T-helper 2 cell (primary cell): ENCODE data around the gene TBC1D32.
"Not testable (repeated sequence)": the region's sequence is repeated elsewhere in the genome, so short reads cannot be mapped to it uniquely, and the experiment has no call there.

Experiments
- DNase-seq, 5 experiments: peaks; one replicate each; pipeline versions ENCODE4 v3.0.0 to v3.0.0-alpha.2; 2012 to 2022

Gene TBC1D32

GRCh38 chr6:121330516-121330915 is 3.8 kb downstream of the TBC1D32 start:
- no peak for DNase-seq

- peak in 1 of 5 experiments; percentile 60 for DNase-seq
Observed at GRCh38 chr6:121321282-121321681, 13.0 kb downstream of the TBC1D32 start.

GRCh38 chr6:121319603-121320002 is 14.7 kb downstream of the TBC1D32 start:
- no peak for DNase-seq

- DNase-seq, result no peak
Observed at GRCh38 chr6:121319112-121319553, 15.1 kb downstream of the TBC1D32 start.

GRCh38 chr6:121314381-121315112 is 19.7 kb downstream of the TBC1D32 start:
- no peak for DNase-seq

- not testable (repeated sequence) for DNase-seq
Observed at GRCh38 chr6:121311814-121312213, 22.5 kb downstream of the TBC1D32 start.

- DNase-seq, result no peak
Observed at GRCh38 chr6:121310495-121310894, 23.8 kb downstream of the TBC1D32 start.

GRCh38 chr6:121309768-121310469 is 24.4 kb downstream of the TBC1D32 start:
- no peak for DNase-seq

- peak in 1 of 5 experiments; percentile 45 for DNase-seq
Observed at GRCh38 chr6:121305957-121306607, 28.2 kb downstream of the TBC1D32 start.

GRCh38 chr6:121302882-121303281 is 31.4 kb downstream of the TBC1D32 start:
- DNase-seq, result peak in 1 of 5 experiments; percentile 26

- DNase-seq, result not testable (repeated sequence)
Observed at GRCh38 chr6:121301156-121301555, 33.1 kb downstream of the TBC1D32 start.

- peak in 1 of 5 experiments; percentile 36 for DNase-seq
Observed at GRCh38 chr6:121297694-121298093, 36.6 kb downstream of the TBC1D32 start.

GRCh38 chr6:121285041-121285440 is 49.2 kb downstream of the TBC1D32 start:
- DNase-seq, result no peak

- DNase-seq, result no peak
Observed at GRCh38 chr6:121274666-121275295, 59.5 kb downstream of the TBC1D32 start.

- no peak for DNase-seq
Observed at GRCh38 chr6:121263742-121264141, 70.5 kb downstream of the TBC1D32 start.

- no peak for DNase-seq
Observed at GRCh38 chr6:121260651-121261102, 73.6 kb downstream of the TBC1D32 start.

- peak in 1 of 5 experiments; percentile 57 for DNase-seq
Observed at GRCh38 chr6:121247386-121247785, 86.9 kb downstream of the TBC1D32 start.

GRCh38 chr6:121242386-121242785 is 91.9 kb downstream of the TBC1D32 start:
- DNase-seq, result no peak

- no peak for DNase-seq
Observed at GRCh38 chr6:121237859-121238258, 96.4 kb downstream of the TBC1D32 start.

- DNase-seq, result peak in 1 of 5 experiments; percentile 6
Observed at GRCh38 chr6:121236984-121237383, 97.3 kb downstream of the TBC1D32 start.

- DNase-seq, result no peak
Observed at GRCh38 chr6:121235386-121235785, 98.9 kb downstream of the TBC1D32 start.

- peak in 1 of 5 experiments; percentile 78 for DNase-seq
Observed at GRCh38 chr6:121223930-121224329, 110.3 kb downstream of the TBC1D32 start.

GRCh38 chr6:121223212-121223611 is 111.1 kb downstream of the TBC1D32 start:
- DNase-seq, result peak in 1 of 5 experiments; percentile 25
